B cell (primary cell): ENCODE results near the gene ERBB4. TPM values are rescaled to one million over a fixed set of nuclear protein-coding genes. Genes with fewer than 3 reads are reported as not detected.

ENCODE experiments used
- ATAC-seq: fragments of 200-7000 bp; cut with Tn5 transposase; one replicate; pipeline ENCODE4 v1.10.0; 2021; ENCODE audit warnings: low read depth, mild to moderate bottlenecking, moderate number of reproducible peaks, moderate library complexity
- CTCF ChIA-PET: fragments of 350-600 bp; sonication (Branson Sonifier 250); formaldehyde crosslinking; loops from one replicate; lab custom pipeline; 2021; ENCODE audit warnings: antibody characterized with exemption, inconsistent platforms; lab: Charles Lee
- POLR2A ChIA-PET: fragments of 350-600 bp; sonication (Branson Sonifier 250); formaldehyde crosslinking; loops from one replicate; lab custom pipeline; 2021; ENCODE audit warnings: antibody characterized with exemption; lab: Charles Lee
- DNase-seq: peaks from one replicate; pipeline ENCODE4 v3.0.0; 2013
- H2AFZ ChIP-seq: 2 replicates; pipeline ENCODE4 v1.6.1; 2012; ENCODE audit warnings: mild to moderate bottlenecking, low read depth, low read length; ENCODE audit not compliant: insufficient read depth, poor library complexity, severe bottlenecking
- H3K27ac ChIP-seq, 2 donors: 1 replicate in 1 of 2; 2 replicates in 1 of 2; pipeline ENCODE4 v1.5.1; 2012 to 2013; ENCODE audit warnings: low read length in 2 of 2, mild to moderate bottlenecking in 2 of 2, moderate library complexity in 1 of 2
- H3K27me3 ChIP-seq, 4 experiments: fragments of 200-600 bp in 1 of 4; sonication (generic) in 1 of 4; replicated peaks in 1 of 4; 1 replicate in 2 of 4; 2 replicates in 2 of 4; pipeline versions ENCODE4 v1.6.1 to v1.7.0; 2013 to 2016; ENCODE audit warnings: low read length in 3 of 4, mild to moderate bottlenecking in 2 of 4, mixed read lengths in 1 of 4, moderate library complexity in 1 of 4; ENCODE audit not compliant: insufficient read depth in 4 of 4, control insufficient read depth in 3 of 4; ENCODE audit errors: control extremely low read depth in 1 of 4
- H3K36me3 ChIP-seq, 2 experiments: replicated peaks in 1 of 2; 1 replicate in 1 of 2; 2 replicates in 1 of 2; pipeline versions ENCODE4 v1.6.1 to v1.7.1; 2013; ENCODE audit warnings: low read length in 1 of 2; ENCODE audit not compliant: insufficient read depth in 2 of 2, control insufficient read depth in 1 of 2; ENCODE audit errors: control extremely low read depth in 1 of 2, extremely low read depth in 1 of 2
- H3K4me1 ChIP-seq, 2 donors: fragments of 200-600 bp in 1 of 2; sonication (generic) in 1 of 2; 1 replicate in 1 of 2; 2 replicates in 1 of 2; pipeline versions ENCODE4 v1.5.1 to v1.6.1; 2013 to 2017; ENCODE audit warnings: low read length in 2 of 2; ENCODE audit not compliant: control insufficient read depth in 2 of 2, insufficient read depth in 2 of 2
- H3K4me2 ChIP-seq: replicated peaks from 2 replicates; pipeline ENCODE3; 2012; ENCODE audit warnings: mild to moderate bottlenecking, low read depth, low read length; ENCODE audit not compliant: poor library complexity, severe bottlenecking
- H3K4me3 ChIP-seq, 5 experiments: fragments of 200-600 bp in 1 of 5; sonication (generic) in 1 of 5; 1 replicate in 3 of 5; 2 replicates in 2 of 5; pipeline versions ENCODE4 v1.5.1 to v1.7.0; 2011 to 2016; ENCODE audit warnings: low read length in 4 of 5, mild to moderate bottlenecking in 4 of 5, low read depth in 2 of 5, control low read depth in 1 of 5, moderate library complexity in 1 of 5; ENCODE audit not compliant: insufficient read depth in 1 of 5; ENCODE audit errors: control extremely low read depth in 1 of 5, extremely low read depth in 1 of 5
- H3K79me2 ChIP-seq: fragments of 200-600 bp; sonication (generic); one replicate; pipeline ENCODE4 v1.6.0; 2016; ENCODE audit warnings: low read length; ENCODE audit not compliant: control insufficient read depth, insufficient read depth
- H3K9ac ChIP-seq: fragments of 200-600 bp; sonication (generic); 2 replicates; pipeline ENCODE4 v1.6.1; 2017; ENCODE audit warnings: mild to moderate bottlenecking, low read length, moderate library complexity
- H3K9me3 ChIP-seq, 3 donors: one replicate each; pipeline versions ENCODE4 v1.6.1 to v1.7.1; 2013; ENCODE audit warnings: low read length in 2 of 3; ENCODE audit not compliant: control insufficient read depth in 2 of 3, insufficient read depth in 1 of 3; ENCODE audit errors: control extremely low read depth in 1 of 3
- H4K20me1 ChIP-seq: 2 replicates; pipeline ENCODE4 v1.6.0; 2012; ENCODE audit warnings: mild to moderate bottlenecking, low read length; ENCODE audit not compliant: insufficient read depth, control insufficient read depth, poor library complexity, severe bottlenecking
- H3K27ac Mint-ChIP-seq: one replicate; pipeline ENCODE4 v1.8.0; 2021; ENCODE audit warnings: mixed read lengths
- H3K27me3 Mint-ChIP-seq: one replicate; pipeline ENCODE4 v1.8.0; 2021; ENCODE audit warnings: mixed read lengths
- H3K4me1 Mint-ChIP-seq: one replicate; pipeline ENCODE4 v1.8.0; 2021; ENCODE audit warnings: mixed read lengths
- H3K4me3 Mint-ChIP-seq: one replicate; pipeline ENCODE4 v1.8.0; 2021; ENCODE audit warnings: mixed read lengths
- H3K9me3 Mint-ChIP-seq: one replicate; pipeline ENCODE4 v1.8.0; 2022; ENCODE audit warnings: mixed read lengths; ENCODE audit not compliant: insufficient read depth
- EZH2 ChIP-seq: IDR thresholded peaks from 2 replicates; pipeline ENCODE4 v1.6.1; 2012; ENCODE audit warnings: borderline replicate concordance, low read depth, mild to moderate bottlenecking, moderate library complexity, low read length; ENCODE audit not compliant: insufficient read depth, poor library complexity, severe bottlenecking
- WGBS: methylation state at CpG from one replicate; pipeline ENCODE4 v1.1.5; 2013; ENCODE audit warnings: missing lambda C conversion rate; ENCODE audit not compliant: insufficient coverage; 5-methylcytosine and 5-hydroxymethylcytosine counted together
- intact Hi-C: fragments of 100-400 bp; cut with micrococcal nuclease; formaldehyde crosslinking; loops from one replicate; pipeline ENCODE4 v1.10.0; 2022
- polyA plus RNA-seq: library from polyadenylated mRNA; depleted of rRNA; stranded (reverse); fragments of >200 nt; gene quantifications from 2 replicates; pipeline ENCODE4 v1.2.3, GENCODE V29; 2012
- total RNA-seq, 2 donors: library from RNA; stranded (reverse); fragments of 120-200 nt in 1 of 2; gene quantifications; 1 replicate in 1 of 2; 2 replicates in 1 of 2; pipeline versions ENCODE4 v1.2.3 to v1.2.4, GENCODE V29; 2013 to 2022
- TF ChIP-seq, protein P1 (sequence below): fragments of 200-600 bp; IDR thresholded peaks from one replicate; pipeline ENCODE4 v1.8.0; 2022; ENCODE audit warnings: antibody characterized with exemption, mild to moderate bottlenecking

Gene ERBB4
- total and polyA plus RNA-seq, 2 donors (not counting 1 experiment from before 2014, with no cell fraction given) = not detected

GRCh38 chr2:212133337-212133736 lies 405.3 kb downstream of the ERBB4 start:
- no peaks in the 10 kb centered on the region for H3K79me2 ChIP-seq
- DNase-seq (no peak), ATAC-seq (no peak)
- Mint-ChIP-seq H3K4me3 (no peak overlapping the region), H3K27me3 (no peaks in the 10 kb centered on the region), H3K4me1 (no peaks in the 10 kb centered on the region), H3K9me3 (no peaks in the 10 kb centered on the region), H3K27ac (no peak overlapping the region)
- no peak overlapping the region for H3K9ac ChIP-seq
- no peak overlapping the region for H3K4me2 ChIP-seq
- no peaks in the 10 kb centered on the region for H3K36me3 ChIP-seq
- no peaks in the 10 kb centered on the region for H3K27me3 ChIP-seq
- no CpG with 5 or more reads among the region's 2 CpGs for WGBS
- ChIA-PET POLR2A (no interaction called here), CTCF (no interaction called here)
- H3K9me3 ChIP-seq = no peaks in the 10 kb centered on the region
- TF ChIP-seq, protein P1, sequence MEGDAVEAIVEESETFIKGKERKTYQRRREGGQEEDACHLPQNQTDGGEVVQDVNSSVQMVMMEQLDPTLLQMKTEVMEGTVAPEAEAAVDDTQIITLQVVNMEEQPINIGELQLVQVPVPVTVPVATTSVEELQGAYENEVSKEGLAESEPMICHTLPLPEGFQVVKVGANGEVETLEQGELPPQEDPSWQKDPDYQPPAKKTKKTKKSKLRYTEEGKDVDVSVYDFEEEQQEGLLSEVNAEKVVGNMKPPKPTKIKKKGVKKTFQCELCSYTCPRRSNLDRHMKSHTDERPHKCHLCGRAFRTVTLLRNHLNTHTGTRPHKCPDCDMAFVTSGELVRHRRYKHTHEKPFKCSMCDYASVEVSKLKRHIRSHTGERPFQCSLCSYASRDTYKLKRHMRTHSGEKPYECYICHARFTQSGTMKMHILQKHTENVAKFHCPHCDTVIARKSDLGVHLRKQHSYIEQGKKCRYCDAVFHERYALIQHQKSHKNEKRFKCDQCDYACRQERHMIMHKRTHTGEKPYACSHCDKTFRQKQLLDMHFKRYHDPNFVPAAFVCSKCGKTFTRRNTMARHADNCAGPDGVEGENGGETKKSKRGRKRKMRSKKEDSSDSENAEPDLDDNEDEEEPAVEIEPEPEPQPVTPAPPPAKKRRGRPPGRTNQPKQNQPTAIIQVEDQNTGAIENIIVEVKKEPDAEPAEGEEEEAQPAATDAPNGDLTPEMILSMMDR = no peak
- no peak for TF ChIP-seq EZH2
- no peaks in the 10 kb centered on the region for H4K20me1 ChIP-seq
- H3K4me3 ChIP-seq = no peak overlapping the region
- no peak overlapping the region for H2AFZ ChIP-seq
- H3K27ac ChIP-seq = no peak overlapping the region
- H3K4me1 ChIP-seq = no peaks in the 10 kb centered on the region
- intact Hi-C loops = no loop called here

DNA sequence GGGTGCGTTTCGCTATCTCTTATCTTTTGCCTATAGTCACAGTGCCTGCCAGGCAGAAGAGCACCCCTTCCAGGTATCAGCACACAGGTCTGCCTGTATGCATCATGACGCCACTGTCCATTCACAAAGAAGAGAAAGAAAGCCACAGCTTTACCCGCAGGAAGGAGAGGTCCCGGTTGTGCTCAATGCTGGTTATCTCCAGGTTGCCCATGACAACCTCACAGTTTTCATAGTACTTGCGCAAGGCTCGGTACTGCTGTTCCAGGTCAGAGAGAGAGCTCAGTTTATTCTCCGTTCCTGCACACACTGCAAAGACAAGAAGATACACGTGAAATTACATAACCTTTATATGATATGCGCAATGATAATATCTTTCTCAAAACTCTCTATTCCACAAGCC lies 414.0 kb downstream of the ERBB4 start:
- WGBS = 73% methylated on average over 9 of the region's 10 CpGs
- Mint-ChIP-seq H3K4me3 (no peak overlapping the region), H3K27me3 (no peaks in the 10 kb centered on the region), H3K4me1 (no peaks in the 10 kb centered on the region), H3K27ac (no peak overlapping the region), H3K9me3 (no peaks in the 10 kb centered on the region)
- no peak for ATAC-seq
- no peak overlapping the region for H3K4me2 ChIP-seq
- no peaks in the 10 kb centered on the region for H3K36me3 ChIP-seq
- no peak for DNase-seq
- H3K9ac ChIP-seq = no peak overlapping the region
- no peaks in the 10 kb centered on the region for H3K4me1 ChIP-seq
- CTCF ChIA-PET = no interaction called here
- H3K9me3 ChIP-seq = no peaks in the 10 kb centered on the region
- H2AFZ ChIP-seq = no peak overlapping the region
- POLR2A ChIA-PET = no interaction called here
- H3K79me2 ChIP-seq = no peaks in the 10 kb centered on the region
- TF ChIP-seq EZH2 = no peak
- TF ChIP-seq, protein P1 = no peak
- intact Hi-C loops = no loop called here
- no peaks in the 10 kb centered on the region for H3K27me3 ChIP-seq
- no peak overlapping the region for H3K4me3 ChIP-seq
- no peak overlapping the region for H3K27ac ChIP-seq
- H4K20me1 ChIP-seq = no peaks in the 10 kb centered on the region
